Esophagus muscularis mucosa (tissue), 4 donors: ENCODE results near the gene NTN3.

Experiments
- EP300 ChIP-seq: sonication (generic); formaldehyde crosslinking; IDR thresholded peaks from one replicate; pipeline ENCODE4 v1.6.1; 2017; ENCODE audit warnings: antibody characterized with exemption
- POLR2A ChIP-seq: fragments of 450-650 bp; IDR thresholded peaks from one replicate; pipeline ENCODE4 v1.6.1; 2017; ENCODE audit warnings: antibody characterized with exemption, moderate library complexity, mild to moderate bottlenecking, low read depth
- POLR2AphosphoS5 ChIP-seq, 2 donors: sonication (generic); formaldehyde crosslinking; IDR thresholded peaks; one replicate each; pipeline ENCODE4 v1.6.1; 2017; ENCODE audit warnings: antibody characterized with exemption in 2 of 2
- TF ChIP-seq, protein P1 (sequence below), 3 experiments: fragments of 200-600 bp in 2 of 3; fragments of 450-650 bp in 1 of 3; sonication (generic) in 2 of 3; IDR thresholded peaks; one replicate each; pipeline ENCODE4 v1.5.1; 2017 to 2019; ENCODE audit warnings: antibody characterized with exemption in 3 of 3, mild to moderate bottlenecking in 2 of 3, moderate library complexity in 1 of 3

GRCh38 chr16:2472488-2472864 lies 1.4 kb downstream of the NTN3 start:
- TF ChIP-seq POLR2A, result no peak
- TF ChIP-seq, protein P1, sequence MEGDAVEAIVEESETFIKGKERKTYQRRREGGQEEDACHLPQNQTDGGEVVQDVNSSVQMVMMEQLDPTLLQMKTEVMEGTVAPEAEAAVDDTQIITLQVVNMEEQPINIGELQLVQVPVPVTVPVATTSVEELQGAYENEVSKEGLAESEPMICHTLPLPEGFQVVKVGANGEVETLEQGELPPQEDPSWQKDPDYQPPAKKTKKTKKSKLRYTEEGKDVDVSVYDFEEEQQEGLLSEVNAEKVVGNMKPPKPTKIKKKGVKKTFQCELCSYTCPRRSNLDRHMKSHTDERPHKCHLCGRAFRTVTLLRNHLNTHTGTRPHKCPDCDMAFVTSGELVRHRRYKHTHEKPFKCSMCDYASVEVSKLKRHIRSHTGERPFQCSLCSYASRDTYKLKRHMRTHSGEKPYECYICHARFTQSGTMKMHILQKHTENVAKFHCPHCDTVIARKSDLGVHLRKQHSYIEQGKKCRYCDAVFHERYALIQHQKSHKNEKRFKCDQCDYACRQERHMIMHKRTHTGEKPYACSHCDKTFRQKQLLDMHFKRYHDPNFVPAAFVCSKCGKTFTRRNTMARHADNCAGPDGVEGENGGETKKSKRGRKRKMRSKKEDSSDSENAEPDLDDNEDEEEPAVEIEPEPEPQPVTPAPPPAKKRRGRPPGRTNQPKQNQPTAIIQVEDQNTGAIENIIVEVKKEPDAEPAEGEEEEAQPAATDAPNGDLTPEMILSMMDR (IDR thresholded peaks at IDR 0.05), result no peak
- TF ChIP-seq POLR2AphosphoS5 (IDR thresholded peaks at IDR 0.05), result no peak
- no peak for TF ChIP-seq EP300
